Astrocyte (in vitro differentiated cells and primary cell): ENCODE data around the gene ATL1. TPM values are rescaled to one million over a fixed set of nuclear protein-coding genes. Genes with fewer than 3 reads are reported as not detected.

Source experiments
- DNase-seq: peaks from one replicate; pipeline ENCODE4 v3.0.0-alpha.2; 2010; ENCODE audit warnings: low read depth
- FAIRE-seq: peaks from 2 replicates; lab custom pipeline; 2011; peaks lifted over from hg19 to GRCh38; lab: Jason Lieb, UNC
- H2AFZ ChIP-seq: 2 replicates; pipeline ENCODE4 v1.6.0; 2012; ENCODE audit warnings: low read depth, low read length, inconsistent platforms
- H3K27ac ChIP-seq: 2 replicates; pipeline ENCODE4 v1.5.1; 2011; ENCODE audit warnings: low read depth, low read length, inconsistent platforms
- H3K27me3 ChIP-seq: 2 replicates; pipeline ENCODE4 v1.6.0; 2011; ENCODE audit warnings: low read length, inconsistent platforms; ENCODE audit not compliant: insufficient read depth
- H3K36me3 ChIP-seq: 2 replicates; pipeline ENCODE4 v1.5.1; 2011; ENCODE audit warnings: low read length, inconsistent platforms; ENCODE audit not compliant: insufficient read depth
- H3K4me1 ChIP-seq: 2 replicates; pipeline ENCODE4 v1.5.1; 2011; ENCODE audit warnings: low read length, inconsistent platforms; ENCODE audit not compliant: insufficient read depth
- H3K4me2 ChIP-seq: 2 replicates; pipeline ENCODE4 v1.6.0; 2012; ENCODE audit warnings: low read length, inconsistent platforms
- H3K4me3 ChIP-seq: 2 replicates; pipeline ENCODE4 v1.5.1; 2011; ENCODE audit warnings: low read depth, mild to moderate bottlenecking, low read length, inconsistent platforms; ENCODE audit not compliant: insufficient read depth
- H3K79me2 ChIP-seq: 2 replicates; pipeline ENCODE4 v1.6.0; 2012; ENCODE audit warnings: mild to moderate bottlenecking, low read length, inconsistent platforms; ENCODE audit not compliant: insufficient read depth
- H3K9ac ChIP-seq: 2 replicates; pipeline ENCODE4 v1.6.0; 2012; ENCODE audit warnings: mild to moderate bottlenecking, low read length, inconsistent platforms
- H3K9me3 ChIP-seq: 2 replicates; pipeline ENCODE4 v1.5.1; 2012; ENCODE audit warnings: low read depth, mild to moderate bottlenecking, low read length, inconsistent platforms; ENCODE audit not compliant: insufficient read depth
- H4K20me1 ChIP-seq: 2 replicates; pipeline ENCODE4 v1.6.0; 2012; ENCODE audit warnings: low read length, inconsistent platforms; ENCODE audit not compliant: insufficient read depth
- H3K27ac Mint-ChIP-seq: one replicate; pipeline ENCODE4 v1.8.0; 2021; ENCODE audit warnings: mild to moderate bottlenecking, mixed read lengths; ENCODE audit not compliant: unreplicated experiment
- H3K27me3 Mint-ChIP-seq: one replicate; pipeline ENCODE4 v1.8.0; 2021; ENCODE audit warnings: low read depth, mixed read lengths; ENCODE audit not compliant: unreplicated experiment
- H3K36me3 Mint-ChIP-seq: one replicate; pipeline ENCODE4 v1.8.0; 2021; ENCODE audit warnings: low read depth, mixed read lengths; ENCODE audit not compliant: unreplicated experiment
- H3K4me1 Mint-ChIP-seq: one replicate; pipeline ENCODE4 v1.8.0; 2021; ENCODE audit warnings: low read depth, mixed read lengths; ENCODE audit not compliant: unreplicated experiment
- H3K4me3 Mint-ChIP-seq: one replicate; pipeline ENCODE4 v1.8.0; 2021; ENCODE audit warnings: mild to moderate bottlenecking, moderate library complexity, mixed read lengths; ENCODE audit not compliant: unreplicated experiment
- H3K9me3 Mint-ChIP-seq: one replicate; pipeline ENCODE4 v1.8.0; 2021; ENCODE audit warnings: mild to moderate bottlenecking, mixed read lengths; ENCODE audit not compliant: unreplicated experiment
- EZH2 ChIP-seq: IDR thresholded peaks from 2 replicates; pipeline ENCODE4 v1.6.1; 2012; ENCODE audit warnings: mild to moderate bottlenecking, low read length, inconsistent platforms; ENCODE audit not compliant: insufficient read depth
- total RNA-seq: library from RNA; stranded (reverse); gene quantifications from 2 replicates; pipeline ENCODE4 v1.2.1, GENCODE V29; 2021
- TF ChIP-seq, protein P1 (sequence below): IDR thresholded peaks from 2 replicates; pipeline ENCODE4 v1.5.1; 2011; ENCODE audit warnings: low read depth, mild to moderate bottlenecking, inconsistent platforms, low read length, moderate library complexity; ENCODE audit not compliant: insufficient read depth

ATL1 gene
- total RNA-seq, 1 donor from 2014 or later, result 15.8 TPM

DNA sequence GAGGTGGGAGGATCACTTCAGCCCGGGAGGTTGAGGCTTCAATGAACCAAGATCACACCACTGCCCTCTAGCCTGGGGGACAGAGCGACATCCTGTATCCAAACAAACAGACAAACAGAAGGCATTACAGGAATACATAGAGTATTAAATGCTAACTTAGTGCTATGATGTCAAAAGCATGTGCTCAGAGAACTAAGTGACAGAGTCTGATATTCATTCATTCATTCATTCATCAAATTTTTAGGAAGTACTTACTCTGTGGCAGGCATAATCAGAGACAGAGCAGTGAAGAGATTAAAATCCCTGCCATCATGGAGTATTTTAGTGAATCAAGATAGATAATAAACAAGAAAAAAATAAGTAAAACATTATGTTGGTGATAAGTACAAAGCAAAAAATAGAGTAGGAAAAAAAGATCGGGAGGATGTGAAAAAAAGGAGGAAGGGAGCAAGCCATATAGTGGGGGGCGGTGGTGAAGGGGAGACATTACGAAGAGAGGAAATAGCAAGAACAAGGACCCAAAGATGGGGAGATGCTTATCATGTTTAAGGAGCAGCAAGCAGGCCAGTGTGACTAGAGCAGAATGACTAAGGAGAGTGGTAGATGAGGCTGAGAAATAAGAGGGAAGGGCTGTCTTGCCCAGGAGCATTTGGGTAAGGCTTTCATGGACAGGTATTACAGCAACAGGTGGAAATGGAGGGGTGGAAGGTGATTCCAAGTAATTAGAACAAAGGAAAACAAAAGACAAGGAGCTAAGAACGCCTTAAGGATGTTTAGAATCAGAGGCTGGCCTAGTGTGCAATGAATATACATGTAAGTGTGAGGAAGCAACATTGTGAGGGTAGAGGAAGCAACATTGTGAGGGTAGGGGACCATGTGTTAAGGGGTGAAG, 30.4 kb upstream of the ATL1 start:
- Histone ChIP-seq H3K9ac (peak overlapping the region; percentile 96), H3K27ac (peak overlapping the region; percentile 94), H3K36me3 (peaks cover 6% of the 10 kb centered on the region), H3K27me3 (no peaks in the 10 kb centered on the region), H3K4me1 (peaks cover 38% of the 10 kb centered on the region), H3K79me2 (peaks cover 81% of the 10 kb centered on the region), H3K9me3 (no peaks in the 10 kb centered on the region), H3K4me3 (peak overlapping the region; percentile 94), H2AFZ (no peak overlapping the region), H3K4me2 (peak overlapping the region; percentile 94), H4K20me1 (peaks cover 44% of the 10 kb centered on the region)
- no peaks in the 10 kb centered on the region for H3K27me3 Mint-ChIP-seq
- H3K4me1 Mint-ChIP-seq, result peaks cover 35% of the 10 kb centered on the region
- TF ChIP-seq, protein P1, sequence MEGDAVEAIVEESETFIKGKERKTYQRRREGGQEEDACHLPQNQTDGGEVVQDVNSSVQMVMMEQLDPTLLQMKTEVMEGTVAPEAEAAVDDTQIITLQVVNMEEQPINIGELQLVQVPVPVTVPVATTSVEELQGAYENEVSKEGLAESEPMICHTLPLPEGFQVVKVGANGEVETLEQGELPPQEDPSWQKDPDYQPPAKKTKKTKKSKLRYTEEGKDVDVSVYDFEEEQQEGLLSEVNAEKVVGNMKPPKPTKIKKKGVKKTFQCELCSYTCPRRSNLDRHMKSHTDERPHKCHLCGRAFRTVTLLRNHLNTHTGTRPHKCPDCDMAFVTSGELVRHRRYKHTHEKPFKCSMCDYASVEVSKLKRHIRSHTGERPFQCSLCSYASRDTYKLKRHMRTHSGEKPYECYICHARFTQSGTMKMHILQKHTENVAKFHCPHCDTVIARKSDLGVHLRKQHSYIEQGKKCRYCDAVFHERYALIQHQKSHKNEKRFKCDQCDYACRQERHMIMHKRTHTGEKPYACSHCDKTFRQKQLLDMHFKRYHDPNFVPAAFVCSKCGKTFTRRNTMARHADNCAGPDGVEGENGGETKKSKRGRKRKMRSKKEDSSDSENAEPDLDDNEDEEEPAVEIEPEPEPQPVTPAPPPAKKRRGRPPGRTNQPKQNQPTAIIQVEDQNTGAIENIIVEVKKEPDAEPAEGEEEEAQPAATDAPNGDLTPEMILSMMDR, result no peak
- TF ChIP-seq EZH2, result no peak
- H3K9me3 Mint-ChIP-seq, result no peaks in the 10 kb centered on the region
- peaks cover 2% of the 10 kb centered on the region for H3K36me3 Mint-ChIP-seq
- peak; percentile 44 for DNase-seq
- peak overlapping the region; percentile 16 for H3K27ac Mint-ChIP-seq
- peak overlapping the region; percentile 96 for H3K4me3 Mint-ChIP-seq
- no peak for FAIRE-seq

DNA sequence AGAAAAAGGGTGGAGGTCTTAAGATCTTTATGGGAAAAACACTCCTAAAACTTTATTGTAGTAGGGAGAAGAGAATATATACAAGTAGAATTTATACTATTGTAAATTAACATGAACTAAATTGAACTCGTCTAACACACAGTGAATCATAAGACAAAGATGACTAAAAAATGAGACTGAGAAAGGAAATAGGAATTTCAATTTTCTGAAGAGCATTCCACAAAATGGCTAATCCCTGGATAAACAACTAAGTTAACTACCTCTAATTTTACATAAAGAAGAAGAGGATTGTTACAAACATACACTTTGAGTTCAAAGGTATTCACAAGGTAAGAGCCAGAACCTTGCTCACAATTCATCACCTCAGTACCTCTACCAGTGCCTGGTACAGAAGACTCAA, 29.6 kb upstream of the ATL1 start:
- H3K27me3 Mint-ChIP-seq, result no peaks in the 10 kb centered on the region
- Histone ChIP-seq H3K27ac (peak overlapping the region; percentile 94), H3K4me1 (peaks cover 37% of the 10 kb centered on the region), H3K4me2 (peak overlapping the region; percentile 94), H3K4me3 (peak overlapping the region; percentile 94), H3K36me3 (peaks cover 5% of the 10 kb centered on the region), H4K20me1 (peaks cover 36% of the 10 kb centered on the region), H3K27me3 (no peaks in the 10 kb centered on the region), H3K9me3 (no peaks in the 10 kb centered on the region), H3K9ac (peak overlapping the region; percentile 96), H2AFZ (no peak overlapping the region), H3K79me2 (peaks cover 73% of the 10 kb centered on the region)
- H3K36me3 Mint-ChIP-seq, result peaks cover 2% of the 10 kb centered on the region
- H3K4me3 Mint-ChIP-seq, result peak overlapping the region; percentile 96
- TF ChIP-seq, protein P1, result no peak
- no peak for TF ChIP-seq EZH2
- DNase-seq (peak; percentile 62), FAIRE-seq (peak; percentile 37)
- no peaks in the 10 kb centered on the region for H3K9me3 Mint-ChIP-seq
- H3K4me1 Mint-ChIP-seq, result peaks cover 30% of the 10 kb centered on the region
- peak overlapping the region; percentile 16 for H3K27ac Mint-ChIP-seq
